ENCODE results near the gene METTL4.

Gene METTL4

DNA sequence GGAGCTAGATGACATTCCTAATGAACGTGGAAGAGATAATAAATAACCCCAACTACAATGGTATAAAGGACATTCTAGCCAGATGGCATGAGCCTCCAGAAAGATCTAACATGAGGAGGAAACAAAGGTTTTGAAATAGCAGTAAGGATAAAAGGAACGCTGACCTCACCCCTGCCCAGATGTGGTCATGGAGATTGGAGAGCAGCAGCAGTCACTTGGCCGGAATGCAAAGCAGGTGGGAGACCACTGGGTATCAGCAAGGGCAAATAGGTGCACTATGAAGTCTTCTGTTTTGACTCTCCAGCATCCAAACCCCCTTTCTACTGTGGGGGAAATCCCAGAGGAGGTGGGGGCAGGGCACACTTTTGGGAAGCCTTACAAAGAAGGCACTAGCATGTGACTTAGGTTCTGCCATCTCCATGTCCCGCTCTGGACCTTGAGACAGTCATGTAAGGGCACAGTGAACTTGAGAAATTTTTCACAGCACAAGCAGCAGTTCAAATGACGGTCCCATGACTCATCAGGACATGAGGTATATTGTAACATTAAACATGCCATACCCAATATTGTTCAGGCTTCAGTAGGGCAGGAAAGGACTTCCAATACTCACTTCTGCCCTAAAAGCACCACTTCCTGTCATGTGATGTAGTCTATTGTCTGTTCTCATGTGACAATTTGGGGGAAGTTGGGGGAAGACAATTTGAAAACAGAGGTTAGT lies 55.2 kb downstream of the METTL4 start:
- DNase-seq = no peak

DNA sequence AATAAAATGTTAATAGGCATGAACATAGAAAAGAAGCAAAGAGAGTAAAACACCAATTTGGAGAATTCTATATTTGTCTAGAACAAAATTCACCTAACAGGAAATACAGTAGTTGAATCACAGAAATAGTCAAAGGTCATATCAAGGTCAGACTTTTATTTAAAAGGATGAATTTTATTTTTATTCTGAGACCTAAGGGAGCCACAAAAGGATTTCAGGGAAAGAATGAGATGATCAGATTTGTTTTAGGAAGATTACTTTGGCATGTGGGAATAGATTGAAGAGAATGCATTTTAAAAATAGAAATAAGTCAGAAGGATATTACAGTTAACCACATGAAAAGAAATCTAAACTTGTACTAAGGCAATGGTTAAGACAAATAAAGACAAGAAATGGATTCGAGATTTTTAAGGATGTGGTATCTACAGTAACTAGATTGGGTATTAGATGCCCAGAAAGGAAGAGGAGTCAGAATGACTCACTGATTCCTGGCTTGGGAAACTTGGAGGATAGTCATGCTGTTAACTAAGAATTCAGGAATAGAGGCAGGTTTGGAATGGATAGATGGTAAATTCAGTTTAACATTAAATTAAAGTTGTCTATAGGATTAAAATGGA lies 56.0 kb downstream of the METTL4 start:
- DNase-seq = no peak

DNA sequence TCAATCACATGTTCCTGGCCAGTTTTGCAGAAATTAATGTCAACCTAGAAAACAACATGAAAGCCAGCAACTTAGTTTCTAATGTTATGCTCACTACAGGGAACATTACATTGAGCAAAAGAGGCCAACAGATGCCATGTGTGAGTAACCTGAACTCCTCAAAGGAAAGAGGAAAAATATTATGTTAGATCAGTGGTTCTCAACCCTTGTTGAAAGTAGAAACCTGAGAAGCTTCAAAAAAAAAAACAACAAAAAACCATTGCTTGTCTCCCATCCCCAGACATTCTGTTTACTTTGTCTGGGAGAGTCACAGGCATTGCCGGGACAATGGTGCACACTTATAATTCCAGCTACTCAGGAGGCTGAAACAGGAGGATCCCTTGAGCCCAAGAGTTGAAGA lies 57.7 kb downstream of the METTL4 start:
- DNase-seq = no peak

DNA sequence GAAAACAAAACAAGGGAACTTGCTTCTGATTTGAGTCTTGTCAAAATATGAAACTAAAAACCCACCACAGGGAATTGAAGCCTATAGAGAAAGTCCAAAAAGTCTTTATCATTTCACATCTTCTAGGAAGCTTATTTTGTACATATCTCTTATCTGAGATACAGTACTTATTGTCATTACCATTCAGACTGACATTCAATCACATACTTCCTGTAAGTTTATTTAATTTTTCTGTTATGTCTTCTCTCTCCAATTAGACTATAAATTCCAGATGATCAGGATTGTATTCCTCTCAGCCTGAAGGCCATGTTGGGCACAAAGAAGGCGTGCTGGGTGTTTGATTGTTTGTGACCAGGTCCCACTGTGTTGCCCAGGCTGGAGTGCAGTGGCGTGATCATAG lies 59.2 kb downstream of the METTL4 start:
- DNase-seq = no peak

DNA sequence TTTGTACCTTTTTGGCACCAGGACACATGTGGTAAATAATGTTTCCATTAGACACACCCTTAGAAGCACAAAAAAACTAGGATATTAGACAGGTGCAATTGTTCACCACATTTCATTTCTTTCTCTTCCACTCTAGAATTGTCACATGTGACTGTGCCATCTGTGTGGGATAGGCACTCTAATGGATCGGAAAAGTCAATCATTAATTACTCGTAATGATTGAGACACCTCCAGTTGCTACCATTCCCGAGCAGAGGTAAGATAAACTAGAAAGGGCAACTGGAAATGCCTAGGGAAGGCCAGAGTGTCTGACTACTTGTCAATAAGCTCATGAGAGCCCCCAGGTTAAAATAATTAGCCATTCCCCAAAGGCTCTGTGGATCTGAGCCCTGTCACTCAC lies 59.9 kb downstream of the METTL4 start:
- DNase-seq = no peak

DNA sequence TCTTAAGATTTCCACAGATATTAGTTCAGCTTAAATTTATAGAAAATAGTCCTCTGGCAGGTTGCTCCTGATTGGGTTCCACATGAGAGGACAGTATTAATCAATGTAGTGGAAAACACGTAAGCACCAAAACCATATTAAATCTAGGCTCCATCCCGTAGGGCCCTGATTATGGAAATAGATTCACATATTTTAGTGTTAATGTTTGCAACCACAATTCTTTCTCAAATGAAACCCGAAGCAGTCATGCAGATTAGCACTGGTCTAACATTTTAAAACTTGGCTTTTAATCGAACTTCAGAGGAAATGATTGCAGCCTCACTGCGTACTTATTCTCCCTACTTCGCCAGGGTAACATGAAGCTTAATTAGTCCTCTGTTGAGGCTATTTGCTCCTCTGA lies 60.9 kb downstream of the METTL4 start:
- no peak for DNase-seq

DNA sequence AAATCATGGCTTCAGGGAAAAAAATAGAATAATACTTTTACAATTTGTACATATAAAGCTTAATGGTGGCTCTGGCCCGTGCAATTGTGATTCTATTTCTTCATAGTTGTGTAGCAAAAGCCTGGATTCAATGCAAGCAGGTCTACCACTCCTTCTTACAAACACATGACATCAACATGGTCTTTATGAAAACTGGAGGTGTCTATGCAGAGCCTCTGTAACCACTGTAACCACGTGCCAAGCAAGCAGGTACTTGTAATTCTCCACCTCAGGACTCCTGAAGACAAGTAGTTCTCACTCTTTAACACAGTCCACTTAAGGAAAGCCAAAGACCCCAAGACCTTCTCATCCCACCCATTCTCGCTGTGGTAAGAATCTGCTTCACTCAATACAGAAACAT lies 62.6 kb downstream of the METTL4 start:
- DNase-seq = no peak

DNA sequence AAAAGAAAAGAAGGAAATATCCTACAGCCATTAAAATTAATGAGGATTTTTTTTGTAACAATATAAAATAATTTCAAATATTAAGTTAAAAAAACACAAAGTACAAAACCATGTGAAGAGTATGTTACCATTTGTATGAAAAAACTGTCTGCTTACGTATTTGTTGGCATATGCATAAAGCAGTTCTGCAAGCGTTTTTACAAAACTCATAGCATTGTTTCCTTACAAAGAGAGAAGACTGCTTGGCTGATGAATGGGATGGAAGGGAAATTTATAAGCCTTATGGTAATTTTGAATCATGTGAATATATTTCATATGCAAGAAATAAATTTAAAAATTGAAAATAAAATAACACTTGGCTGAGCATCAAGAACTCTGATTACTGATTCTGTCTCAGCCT lies 63.1 kb downstream of the METTL4 start:
- no peak for DNase-seq

DNA sequence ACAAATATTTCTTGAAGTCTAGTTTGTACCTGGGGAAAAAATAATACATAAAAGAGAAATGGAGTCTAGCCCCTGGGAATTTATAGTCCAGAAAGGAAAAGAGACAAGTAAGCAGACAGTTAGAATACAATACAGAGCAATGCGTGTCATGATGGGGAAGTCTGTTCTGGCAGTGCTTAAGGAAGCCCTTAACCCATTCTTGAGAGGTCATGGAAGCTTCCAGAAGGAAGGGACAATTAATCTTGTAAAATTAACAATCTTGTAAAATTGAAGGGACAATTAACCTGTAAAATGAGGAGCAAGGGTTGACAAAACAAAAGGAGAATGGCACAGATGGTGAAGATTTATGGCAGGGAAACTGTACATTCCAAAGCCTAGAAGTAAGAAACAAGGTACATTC lies 66.7 kb downstream of the METTL4 start:
- no peak for DNase-seq

DNA sequence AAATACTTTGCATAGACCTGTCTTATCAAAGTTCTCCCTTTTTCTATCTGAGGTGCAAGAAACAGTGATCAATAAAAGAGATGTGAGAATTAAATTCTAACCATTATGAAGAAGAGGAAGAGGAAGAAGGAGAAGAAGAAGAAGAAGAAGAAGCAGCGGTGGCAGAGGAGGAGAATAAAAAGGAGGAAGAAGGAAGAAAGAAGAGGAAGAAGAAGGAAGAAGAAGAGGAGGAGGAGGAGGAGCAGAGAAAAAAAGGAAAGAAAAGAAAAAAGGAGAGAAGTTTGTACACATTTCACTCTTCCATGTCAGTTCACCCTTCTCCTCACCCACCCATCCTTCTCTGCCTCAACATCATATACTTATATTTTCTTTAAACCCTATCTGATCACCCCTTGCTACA lies 68.4 kb downstream of the METTL4 start:
- no peak for DNase-seq

DNA sequence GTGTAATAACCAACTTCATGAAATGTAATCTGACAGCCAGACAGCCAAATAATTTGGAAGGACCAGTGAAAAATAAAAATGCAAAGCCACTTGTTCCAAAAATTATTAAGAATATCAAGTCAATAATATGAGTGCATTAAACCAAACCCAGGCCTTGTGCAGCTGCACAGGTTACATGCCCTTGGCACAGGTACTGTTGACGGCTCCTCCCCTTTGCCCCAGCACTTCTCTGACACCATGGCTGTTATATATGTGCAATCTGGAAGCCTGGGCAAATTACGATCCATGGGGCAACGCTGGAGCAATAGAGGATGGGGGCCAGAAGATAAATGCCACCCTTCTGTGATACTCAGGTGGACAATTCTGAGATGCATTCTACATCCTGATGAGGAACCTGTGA lies 68.9 kb downstream of the METTL4 start:
- no peak for DNase-seq

DNA sequence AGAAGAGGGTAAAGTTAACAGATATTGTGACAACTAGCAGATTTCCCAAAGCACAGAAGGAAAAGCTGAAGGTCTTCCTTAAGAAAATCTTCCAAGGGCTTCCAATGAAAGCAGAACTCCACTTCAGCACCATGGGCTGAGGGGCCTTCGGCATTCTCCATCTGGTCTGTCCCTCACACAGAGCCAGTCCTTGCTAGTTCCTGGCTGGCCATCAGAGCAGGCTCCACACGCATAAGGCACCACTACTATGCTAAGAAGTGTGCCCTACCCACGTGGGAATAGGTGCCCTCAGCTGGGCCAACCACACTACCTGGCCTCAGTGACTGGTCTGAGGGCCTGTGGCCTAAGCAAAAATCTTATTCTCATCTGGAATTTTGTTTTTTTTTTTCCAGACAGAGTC lies 73.5 kb downstream of the METTL4 start:
- no peak for DNase-seq

DNA sequence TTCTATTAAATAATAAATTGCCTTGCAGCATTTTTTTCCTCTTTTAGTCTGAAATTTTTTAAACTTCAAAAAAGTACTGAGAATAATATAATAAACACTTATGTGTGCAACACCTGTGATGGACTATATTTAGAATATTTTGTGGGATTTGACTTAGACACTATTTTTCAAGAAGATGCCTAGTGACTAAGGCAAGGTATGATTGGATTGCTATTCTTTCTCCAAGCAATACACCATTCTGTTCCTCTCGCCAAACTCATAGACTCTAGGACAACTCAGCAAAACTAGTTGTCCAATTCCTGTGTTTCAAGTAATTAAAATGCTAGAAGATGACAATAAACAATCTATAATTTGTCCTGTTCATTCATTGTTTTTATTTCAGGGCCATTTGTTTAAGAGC lies 75.9 kb downstream of the METTL4 start:
- DNase-seq = no peak

DNA sequence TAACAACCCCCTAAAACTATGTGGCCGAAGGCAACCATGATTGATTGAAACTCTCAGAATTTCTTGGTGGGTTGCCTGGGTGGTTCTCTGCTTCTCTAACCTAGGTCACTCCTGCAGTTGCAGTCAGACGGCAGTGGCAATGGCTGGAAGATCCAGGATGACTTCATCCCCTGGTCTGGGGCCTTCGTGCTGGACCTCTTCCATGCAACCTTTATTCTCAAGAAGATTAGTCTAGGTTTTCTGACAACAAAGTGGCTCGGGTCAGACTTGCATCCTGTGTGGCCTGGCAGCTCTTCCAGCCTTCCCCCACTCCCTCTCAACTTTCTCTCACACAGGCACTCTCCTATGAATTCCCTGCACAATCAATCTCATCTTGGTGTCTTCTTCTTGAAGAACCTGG lies 76.4 kb downstream of the METTL4 start:
- no peak for DNase-seq
